ENCODE results near the gene ENDOU.

Gene ENDOU

DNA sequence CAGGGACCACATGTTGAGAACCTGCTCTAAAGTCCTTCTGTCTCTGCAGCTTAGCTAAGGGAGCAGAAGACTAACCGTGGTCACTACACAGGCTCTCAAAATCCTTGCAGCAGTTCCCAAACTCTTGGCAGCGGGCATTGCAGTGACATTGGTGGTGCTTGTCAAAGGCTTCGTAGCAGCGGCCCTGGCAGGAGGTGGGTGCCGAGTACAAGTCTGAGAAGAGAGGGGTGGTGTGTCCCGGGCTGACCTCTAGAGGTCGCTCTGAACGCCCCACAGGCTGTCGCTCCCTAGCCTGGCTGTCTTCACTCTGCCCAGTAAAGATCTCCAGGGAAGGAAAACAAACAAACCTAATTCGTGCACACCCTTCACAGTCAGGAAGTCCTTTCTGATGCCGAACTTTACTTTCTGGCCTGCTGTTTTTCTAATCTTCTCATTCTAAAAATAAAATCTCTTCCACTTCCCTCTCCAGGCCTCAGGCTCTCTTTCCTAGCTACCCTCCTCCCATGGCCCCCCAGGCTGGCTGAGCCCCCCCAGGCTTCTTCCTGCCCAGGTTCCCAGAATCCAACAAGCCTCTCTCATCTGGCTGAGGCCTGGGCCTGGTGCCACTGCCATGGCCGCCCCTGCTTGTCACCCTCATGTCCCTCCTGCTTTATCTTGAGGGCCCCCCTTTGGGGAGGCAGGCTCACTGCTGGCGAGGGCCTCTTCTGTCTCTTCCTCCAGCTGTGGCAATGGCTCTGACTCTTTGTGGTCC lies 7.7 kb downstream of the ENDOU start:
- DNase-seq, result peak; percentile 63 to 73

DNA sequence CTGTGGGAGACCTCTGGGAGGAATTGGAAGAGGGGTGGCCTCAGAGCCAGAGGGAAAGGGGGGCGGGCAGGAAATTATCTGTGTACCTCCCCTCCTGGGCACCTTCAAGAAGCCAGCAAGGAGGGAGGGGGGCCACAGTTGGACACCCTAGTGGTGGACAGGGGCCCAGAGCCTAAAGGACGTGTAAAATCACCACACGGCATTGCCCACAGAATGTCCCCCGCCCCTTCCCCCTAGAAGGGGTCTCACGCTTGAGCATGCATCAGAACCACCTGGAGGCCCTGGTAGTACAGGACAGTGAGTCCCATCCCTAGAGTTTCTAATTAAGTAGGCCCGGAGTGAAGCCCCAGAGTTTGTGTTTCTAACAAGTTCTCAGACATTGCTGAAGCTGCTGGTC lies 8.2 kb downstream of the ENDOU start:
- DNase-seq, result no peak

DNA sequence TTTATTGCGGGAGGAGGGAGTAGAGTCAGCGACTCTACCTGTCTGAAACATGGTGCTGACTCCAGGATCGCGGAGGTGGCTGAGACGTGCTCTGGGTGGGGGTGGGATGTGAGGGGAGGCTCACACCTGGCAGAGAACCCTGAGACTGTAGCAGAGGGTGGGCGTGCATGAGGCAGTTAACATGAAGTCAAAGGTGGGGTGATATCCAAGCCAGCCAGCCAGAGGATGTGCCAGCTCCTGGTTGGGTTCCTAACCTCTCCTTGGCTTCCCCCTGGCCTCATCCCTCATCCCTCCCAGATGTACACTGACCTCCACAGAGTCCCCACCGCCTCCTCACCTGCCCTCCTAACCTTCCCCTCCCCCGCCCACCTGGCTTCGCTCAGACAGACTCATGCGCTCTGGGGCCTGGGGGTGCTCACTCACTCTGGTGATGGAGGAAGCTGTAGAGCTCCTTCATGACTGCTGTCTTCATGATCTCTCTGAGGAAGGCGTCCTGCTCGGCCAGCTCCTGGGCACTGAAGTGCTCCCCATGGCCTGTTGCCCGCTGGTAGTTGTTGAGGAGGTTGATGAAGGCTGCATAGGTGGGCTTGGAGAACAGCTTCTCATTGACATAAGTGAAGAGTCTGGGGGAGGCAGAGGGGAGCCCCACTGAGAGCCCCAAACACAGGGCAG lies 9.3 kb downstream of the ENDOU start:
- DNase-seq, result no peak

DNA sequence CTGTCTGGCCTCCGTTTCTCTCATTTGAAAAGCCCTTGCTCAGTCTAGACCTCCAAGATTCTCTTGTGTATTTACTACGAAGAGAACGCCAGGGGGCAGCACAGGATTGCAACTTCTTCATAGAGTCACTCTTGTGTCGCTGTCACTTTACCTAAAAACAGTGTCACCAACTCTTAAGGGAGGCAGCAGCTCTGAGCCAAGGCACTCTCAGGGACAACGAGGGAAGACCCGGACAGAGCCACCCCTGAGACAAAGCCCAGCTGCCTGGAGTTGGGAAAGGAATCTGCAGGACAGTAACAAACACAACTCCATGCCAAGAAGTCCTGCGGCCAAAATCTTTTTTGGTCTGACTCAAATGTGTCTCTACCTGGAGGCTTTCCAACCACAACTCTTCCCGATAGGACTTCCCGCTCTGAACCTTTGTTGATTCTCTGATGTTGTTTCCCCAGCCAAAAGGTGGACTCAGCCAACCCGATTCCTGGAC lies 9.9 kb downstream of the ENDOU start:
- DNase-seq, result peak; percentile 76 to 87

DNA sequence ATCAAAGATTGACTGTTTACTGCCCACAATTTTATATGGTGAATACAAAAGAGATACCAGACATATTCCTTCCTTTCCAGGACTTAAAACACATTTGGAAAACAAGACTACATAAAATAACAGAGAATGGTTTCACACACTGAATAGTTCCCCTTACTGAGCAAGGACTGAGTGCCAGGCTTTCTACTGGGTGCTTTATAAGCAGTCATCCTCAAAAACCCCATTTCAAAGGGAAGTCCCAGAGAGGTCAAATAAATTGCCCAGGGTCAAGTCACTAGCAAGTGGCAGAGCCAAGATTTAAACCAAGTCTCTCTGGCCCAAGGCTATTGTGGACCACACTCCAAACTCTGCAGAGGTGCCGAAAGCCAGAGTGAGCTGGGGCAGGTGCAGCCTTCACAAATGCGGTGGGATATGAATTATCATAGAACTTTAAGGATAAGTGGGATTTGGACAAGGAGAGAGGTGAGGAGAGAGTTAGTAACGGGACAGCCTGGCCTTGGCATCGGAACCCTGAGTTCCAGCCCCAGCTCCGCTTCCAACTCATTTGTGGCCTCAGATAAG lies 10.4 kb downstream of the ENDOU start:
- no peak for DNase-seq

DNA sequence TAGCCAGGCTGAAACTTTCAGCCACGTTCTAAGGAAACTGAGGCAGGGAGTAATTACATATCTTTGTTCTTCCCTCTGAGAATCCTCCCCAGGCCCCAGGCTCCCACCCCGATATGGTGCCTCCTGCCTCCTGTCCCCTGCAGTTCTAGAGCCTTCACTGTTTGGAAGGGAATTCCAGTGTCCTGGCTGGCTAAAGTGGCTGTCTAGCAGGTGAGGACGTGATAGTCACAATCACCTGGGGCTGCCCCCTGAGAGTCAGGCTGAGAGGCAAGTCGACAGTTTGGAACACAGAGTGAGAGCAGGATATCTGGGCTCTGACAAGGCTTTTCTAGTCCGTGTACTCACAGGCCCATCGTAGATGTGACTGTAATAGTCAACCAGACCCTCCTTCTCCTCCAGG lies 13.1 kb downstream of the ENDOU start:
- no peak for DNase-seq

DNA sequence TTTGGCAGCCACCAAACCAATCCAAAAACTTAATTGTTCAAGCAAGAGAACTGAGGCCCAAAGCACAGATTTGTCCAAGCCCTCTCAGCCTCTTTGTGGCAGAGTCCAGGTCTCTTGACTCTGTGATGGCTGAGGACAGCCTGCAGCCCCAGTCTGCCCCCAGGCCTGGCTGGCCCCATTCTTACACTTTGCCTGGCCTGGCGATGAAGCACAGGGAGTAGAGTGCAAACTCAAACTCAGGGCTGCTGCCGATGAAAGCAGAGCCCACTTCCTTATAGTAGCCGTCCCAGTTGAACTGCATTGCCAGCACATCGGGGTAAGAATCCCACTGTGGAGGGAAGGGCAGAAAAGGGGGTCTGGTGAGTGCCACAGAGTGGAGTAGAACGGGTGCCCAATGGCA lies 13.8 kb downstream of the ENDOU start:
- no peak for DNase-seq

DNA sequence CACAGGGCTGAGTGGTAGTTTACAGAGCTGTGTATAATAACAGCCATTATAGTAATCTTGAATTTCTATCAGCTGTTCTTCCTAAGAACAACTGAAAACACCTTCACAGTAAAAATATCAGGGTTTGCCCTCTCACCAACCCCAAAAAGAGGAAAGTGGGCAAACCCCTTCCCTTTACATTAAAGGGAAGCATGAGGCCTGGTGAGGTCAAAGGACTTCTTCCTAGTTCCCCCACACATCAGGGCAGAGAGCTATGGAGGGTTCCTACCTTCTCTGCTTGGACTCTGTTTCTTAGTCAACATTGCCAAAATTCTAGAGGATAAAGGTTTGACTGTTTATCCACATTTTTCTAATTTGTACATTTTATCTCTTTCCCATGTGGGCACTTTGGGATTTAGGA lies 15.0 kb downstream of the ENDOU start:
- DNase-seq, result no peak

DNA sequence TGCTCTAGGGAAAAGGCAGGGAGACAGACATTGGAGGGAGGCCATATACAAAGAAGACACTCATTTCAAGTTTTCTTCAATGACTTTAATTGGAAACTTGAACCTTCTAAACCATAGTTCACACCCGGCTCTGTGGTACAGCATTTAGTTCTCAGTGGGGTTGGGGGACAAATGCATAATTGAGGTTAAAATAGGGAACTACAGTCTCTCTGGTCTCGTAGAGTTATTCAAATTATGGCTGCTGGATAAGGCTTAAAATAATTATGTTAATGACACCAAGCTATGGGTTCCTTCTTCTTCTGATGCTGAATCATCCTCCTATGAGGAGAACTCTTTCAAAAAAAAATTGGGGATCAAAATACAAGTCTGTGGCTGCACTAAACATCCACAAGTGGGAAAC lies 15.6 kb downstream of the ENDOU start:
- no peak for DNase-seq

DNA sequence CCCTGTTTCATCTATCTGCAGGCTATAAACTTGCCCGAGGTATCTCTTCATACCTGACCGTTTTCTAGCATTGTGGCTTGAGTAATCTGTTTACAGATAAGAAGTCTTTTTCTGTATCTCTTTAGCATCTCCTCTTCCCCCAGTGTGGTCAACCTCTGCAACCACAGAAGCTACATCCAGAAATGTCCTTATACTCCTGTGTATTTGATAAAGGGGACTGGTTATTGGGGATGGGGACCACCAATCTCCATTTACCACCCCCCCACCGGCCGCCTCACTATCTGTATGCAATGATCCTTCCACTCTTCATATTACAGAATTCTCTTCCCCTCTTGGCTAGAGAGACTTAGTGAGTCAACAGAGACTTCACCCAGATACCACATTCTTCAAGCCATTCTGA lies 16.1 kb downstream of the ENDOU start:
- DNase-seq, result no peak

DNA sequence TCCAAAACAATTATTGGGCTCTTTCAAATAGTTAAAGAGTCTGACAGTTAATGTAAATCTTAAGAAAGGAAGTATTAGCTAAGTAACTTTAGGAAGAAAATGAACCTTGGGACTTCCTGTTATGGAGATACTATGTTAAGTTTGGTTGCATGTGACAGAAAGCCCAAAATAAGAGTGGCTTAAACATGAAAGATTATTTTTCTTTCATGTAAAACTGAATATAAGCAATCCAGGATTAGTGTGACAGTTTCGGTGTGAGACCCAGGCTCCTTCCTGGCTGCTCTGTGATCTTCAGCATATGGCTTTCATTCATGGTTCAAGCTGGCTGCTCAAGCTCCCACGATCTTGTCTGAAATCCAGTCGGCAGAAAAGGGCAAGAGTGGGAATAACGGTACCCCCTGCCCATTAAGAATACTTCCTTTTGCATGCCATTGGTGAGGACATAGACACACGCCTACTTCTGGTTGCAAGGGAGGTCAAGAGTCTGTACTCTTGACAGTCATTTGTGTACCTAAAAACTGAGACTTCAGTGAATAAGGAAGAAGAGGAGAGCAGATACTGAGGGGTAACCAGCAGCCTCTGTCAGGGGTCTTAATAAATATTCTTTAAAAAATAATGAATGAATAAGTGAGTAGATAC lies 17.3 kb downstream of the ENDOU start:
- no peak for DNase-seq

DNA sequence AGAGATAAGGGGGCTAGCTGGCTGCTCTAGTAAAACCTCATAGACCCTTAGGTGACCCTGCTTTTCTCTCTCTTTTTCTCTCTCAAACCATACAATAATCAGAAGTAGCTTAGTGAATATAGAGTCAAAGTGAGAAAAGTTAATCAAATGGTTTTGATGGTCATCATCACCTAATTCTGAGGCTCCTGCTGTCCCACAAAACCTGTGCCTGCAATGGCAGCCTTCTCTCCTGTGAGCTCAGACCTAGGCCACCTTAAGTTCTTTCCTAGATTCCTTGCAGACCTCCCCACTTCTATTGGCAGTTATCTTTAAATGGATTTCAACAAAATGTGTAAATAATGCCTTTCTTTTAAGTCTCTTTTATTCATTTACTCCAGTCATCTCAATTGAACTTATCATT lies 17.9 kb downstream of the ENDOU start:
- DNase-seq, result no peak

DNA sequence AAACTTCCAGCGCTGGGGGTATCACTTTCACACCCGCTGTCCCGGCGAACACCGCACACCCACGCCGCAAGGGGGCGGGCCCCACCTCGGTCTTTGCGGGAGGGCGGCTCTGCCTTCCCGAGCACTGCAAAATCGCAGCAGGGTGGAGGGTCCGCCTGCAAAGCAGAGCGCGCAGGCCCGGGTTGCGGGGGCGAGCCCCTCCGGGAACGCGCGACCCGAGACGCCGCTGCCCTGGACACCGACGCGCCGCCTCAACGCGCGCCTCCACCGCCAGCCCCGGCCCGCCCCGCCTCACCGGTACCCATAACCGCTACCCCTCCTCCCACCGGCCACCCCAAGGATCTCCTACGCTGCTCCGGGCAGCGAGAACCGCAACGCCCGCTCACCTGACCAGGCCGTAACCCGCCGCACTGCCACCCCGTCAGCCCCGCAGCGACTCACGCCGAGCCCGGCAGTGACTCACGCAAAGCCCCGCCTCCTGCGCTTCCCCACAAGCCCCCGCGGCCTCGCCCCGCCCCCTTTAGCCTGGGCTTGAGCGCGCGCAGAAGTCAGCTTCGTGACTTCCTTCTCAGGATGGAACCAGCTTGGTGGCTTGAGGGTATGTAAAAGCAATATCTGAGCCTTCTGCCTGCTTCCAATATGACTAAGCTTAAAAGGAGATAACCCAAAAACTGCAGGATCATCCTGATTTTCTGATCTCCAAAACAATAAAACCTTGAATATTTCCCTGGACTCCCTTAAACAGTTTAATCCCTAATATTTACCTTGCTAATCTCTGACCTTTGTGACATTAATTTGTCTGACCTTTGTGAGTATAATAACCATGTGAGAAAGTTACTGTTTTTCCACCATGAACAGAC lies 19.5 kb downstream of the ENDOU start, which contains the start of gene RPAP3:
RPAP3 (minus strand) TSS at position 465 of the 860 bp plus-strand sequence. CDS start 3,190 bp downstream, outside the sequence.
- DNase-seq, result peak; percentile 85 to 96

DNA sequence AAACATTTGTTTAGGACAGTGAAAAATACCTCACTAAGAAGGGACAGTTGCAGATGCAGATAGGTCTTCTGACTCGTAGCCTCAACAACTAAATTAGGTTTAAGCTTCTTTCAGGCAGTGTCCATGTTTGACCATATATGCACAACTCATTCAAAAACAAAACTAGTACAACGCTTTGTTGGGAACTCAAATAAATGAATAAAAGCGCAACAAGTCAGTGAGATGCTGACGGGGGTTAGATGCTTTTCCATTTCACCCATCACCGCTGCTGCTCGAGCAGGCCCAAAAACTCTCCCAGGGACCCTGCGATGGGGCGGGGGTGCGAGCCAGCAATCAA lies 20.1 kb downstream of the ENDOU start:
- DNase-seq, result no peak

DNA sequence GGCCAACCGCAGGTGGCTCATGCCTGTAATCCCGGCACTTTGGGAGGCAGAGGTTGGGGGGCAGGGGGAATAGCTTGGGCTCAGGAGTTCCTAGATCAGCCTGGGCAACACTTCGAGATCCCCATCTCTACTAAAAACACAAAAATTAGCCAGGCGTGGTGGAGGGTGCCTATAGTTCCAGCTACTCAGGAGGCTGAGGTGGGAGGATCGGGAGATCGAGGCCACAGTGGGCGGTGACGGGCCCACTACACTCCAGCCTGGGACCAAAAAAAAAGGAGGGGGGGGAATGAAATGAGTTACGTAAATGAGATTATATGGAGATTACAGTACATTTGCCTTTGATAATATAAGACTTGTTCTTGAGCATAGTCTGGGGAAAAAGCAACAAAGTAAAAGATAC lies 20.6 kb downstream of the ENDOU start:
- no peak for DNase-seq

DNA sequence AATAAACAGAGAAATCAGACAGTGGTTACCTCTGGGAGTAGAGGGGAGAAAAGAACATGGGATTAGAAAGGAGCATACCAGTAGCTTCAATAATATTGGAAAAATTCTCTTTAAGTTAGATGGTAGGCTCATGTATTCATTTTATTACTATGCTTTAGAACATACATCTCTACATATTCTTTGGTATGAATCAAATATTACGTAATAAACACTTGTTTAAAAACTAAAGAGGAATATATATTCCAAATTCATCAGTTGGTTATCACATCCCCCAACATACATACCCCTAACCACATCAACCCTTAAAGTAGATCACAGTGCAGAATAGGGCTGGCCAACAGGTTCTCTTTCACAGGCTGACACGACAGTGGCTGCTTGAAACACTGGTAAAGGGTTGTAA lies 25.0 kb downstream of the ENDOU start:
- no peak for DNase-seq

DNA sequence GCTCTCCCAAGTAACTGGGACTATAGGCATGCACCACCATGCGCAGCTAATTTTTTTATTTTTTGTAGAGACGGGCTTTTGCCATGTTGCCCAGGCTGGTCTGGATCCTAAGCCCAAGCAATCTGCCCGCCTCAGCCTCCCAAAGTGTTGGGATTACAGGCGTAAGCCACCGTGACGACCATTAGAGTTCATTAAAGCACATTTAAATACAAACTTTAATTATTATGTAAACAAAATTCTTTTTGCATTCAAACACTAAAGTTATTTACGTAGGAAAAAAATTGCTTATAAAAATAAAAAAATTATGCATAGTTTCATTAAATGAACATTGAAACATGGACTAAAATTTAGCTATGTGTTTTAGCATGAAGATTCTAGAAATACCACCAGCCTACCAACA lies 26.7 kb downstream of the ENDOU start:
- DNase-seq, result no peak

DNA sequence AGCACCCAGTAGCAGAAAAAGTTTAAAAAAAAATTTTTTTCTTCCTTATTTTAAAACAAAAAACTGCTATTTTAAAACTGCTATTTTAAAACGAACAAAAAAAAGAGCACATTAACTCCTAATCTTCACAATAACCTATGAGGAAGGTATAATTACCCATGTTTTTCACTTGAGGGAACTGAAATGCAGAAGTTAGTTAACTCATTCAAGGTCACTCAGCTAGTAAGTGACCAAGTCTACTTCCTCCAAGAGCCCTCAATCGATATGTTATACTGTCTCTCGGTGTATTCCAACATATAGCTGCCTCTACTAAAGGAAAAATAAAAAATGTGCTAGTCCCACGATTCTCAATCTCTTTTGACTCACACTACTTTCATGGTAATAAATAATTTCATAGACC lies 27.2 kb downstream of the ENDOU start:
- DNase-seq, result no peak

DNA sequence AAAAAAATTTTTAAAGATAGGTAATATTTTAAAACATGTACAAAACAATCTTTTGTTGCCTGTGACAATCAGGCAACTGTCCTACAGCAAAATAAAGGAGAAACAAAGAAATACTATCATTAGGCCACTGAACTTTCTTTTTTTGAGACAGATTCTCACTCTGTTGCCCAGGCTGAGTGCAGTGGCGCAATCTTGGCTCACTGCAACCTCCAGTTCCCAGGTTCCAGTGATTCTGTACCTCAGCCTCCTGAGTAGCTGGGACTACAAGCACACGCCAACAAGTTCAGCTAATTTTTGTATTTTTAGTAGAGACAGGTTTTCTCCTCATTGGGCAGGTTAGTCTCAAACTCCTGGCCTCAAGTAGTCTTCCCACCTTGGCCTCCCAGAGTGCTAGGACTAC lies 36.1 kb downstream of the ENDOU start:
- no peak for DNase-seq

DNA sequence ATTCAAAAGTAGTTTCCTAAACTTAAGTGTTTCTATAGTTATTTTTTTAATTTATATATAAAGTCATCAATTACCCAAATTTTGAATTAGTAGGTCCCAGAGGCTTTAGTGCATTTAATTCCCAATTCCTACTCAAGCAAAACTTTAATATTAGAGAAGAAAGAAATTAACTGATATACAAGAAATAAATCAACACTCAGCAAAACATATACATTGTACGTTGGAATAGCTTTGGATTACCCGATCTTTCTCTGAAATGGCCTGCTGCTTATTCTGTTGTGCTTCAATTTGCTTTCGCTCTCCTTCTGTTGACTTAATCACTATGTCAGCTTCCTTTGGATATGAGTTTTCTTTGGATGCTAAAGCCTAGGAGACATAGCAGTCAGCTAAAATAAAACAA lies 37.7 kb downstream of the ENDOU start:
- DNase-seq, result no peak

DNA sequence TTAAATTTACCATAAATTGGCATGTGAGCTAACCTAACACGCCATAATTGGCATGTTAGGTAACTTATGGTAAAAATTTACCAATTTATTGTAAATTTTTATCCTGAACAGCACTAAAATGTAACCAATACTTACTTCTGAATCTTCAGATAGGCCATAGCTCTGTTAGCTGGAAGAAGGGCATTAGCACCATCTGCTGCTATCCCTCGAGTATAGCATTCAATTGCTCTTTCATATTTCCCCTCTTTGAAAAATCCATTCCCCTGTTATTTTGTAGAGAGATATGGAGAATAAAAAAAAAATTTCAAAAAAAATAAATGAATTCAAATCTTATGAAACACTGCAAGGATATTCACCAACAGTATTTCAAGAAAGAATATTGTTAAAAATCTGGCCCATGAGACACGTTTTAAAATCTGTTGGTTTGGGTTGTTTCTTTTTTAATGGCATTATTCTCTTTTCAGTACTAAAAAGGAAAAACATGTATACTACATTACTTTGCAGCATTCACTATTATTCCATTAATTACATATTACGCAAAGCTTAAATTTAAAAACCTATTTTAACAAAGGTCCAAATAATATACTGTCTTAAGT lies 38.5 kb downstream of the ENDOU start:
- peak in 1 of 2 experiments; percentile 30 for DNase-seq

DNA sequence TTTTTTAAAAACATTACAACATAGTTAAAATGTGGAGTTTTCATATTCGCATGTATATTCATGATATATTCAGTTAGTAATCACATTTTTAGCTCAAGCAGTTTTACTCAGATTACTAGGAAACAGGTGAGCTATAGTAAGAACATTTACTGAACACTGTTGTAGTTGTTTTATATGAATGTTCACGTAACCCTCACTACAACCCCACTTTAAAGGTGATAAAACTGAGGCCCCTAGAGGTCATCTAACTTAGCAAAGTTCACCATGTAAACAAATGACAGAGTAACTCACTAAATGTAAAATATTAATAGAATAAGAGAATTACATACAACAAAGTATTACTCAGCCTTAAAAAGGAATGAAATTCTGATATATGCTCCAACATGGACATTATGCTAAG lies 45.5 kb downstream of the ENDOU start:
- no peak for DNase-seq
